HG02884 (cell line): ENCODE data around the gene TRIO.
A peak's percentile ranks its signal among the peaks of the same experiment; 100 is the strongest.

ENCODE experiments used
- ATAC-seq: cut with Tn5 transposase; IDR thresholded peaks from one replicate; pipeline ENCODE4 v1.9.1; 2021; ENCODE audit warnings: mild to moderate bottlenecking, moderate library complexity; ENCODE audit not compliant: unreplicated experiment

TRIO gene

DNA sequence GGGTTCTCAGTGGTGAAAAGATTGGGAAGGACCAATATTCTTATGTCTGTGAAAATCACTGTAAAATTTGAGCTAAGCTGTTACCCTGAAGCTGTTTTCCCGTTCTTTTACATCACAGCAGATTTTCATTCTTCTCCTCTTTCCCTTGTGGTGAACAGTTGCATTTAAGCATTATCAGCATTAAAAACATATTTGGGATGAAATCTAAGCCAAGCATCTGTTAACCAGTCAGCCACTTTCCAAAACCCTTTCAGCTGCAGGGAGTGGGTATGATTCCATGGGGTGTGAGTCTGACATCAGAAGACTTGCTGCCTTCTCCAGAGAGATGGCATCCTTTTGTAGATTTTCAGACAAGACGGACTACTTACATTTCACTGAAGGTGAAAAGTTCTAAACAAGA lies 97.2 kb downstream of the TRIO start:
- ATAC-seq: no peak

- no peak for ATAC-seq
Measured at GRCh38 chr5:14241141-14241540, 98.0 kb downstream of the TRIO start.

DNA sequence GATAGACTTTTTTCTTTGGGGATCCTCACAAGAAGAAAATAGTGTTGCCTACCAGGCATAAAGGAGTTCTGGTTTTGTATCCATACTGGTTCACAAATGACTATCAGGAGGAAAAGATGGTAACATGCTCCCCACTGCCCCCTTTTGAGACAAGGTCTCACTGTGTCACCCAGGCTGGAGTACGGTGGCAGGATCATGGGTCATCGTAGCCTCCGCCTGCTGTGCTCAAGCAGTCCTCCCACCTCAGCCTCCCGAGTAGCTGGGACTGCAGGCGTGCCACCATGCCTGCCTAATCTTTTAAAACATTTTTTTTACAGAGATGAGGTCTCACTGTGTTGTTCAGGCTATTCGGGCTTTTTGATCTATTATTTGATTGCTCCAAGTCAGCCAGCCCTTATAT lies 99.3 kb downstream of the TRIO start:
- ATAC-seq: no peak

DNA sequence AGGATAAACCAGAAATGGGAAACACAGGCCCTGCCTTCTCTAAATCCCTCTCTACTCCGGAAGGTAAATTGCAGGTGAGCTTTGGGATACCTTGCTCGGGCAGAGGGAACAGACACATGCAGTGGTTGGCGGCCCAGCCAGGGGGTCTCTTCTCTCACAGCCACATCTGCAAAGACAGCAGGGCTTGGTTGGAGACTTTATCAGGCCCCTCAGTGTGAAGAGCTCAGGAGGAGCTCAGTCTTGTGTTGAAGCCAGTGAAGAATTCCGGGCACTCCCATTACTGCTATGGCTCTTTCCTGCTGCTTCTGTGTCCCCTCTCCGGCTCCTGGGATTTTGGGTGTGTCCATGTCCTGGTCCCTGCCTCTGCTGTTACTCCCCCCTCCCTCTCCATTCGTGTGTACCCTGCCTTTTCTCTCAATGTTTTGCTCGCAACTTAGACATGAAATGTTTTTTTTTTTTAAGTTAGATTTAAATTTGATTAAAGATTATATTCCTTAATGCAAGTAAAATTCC lies 99.8 kb downstream of the TRIO start:
- no peak for ATAC-seq

DNA sequence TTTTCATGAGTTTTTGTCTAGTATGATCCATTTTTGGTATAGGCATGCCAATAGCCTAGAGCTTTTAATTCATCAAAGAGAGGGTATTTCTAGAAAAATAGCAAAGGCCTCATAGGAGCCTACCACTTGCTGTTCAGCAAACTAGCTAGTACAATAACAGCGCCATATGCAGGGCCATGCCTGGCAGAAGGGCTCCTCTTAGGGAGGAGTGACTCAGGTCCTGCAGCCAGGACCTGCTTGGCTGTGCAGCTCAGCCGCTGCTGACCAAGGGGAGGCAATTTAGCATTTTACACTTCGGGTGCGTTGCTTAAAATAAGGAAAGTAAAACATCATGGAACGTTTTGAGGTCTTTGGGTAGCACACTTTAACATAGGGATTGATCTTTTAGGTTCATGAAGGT lies 100.6 kb downstream of the TRIO start:
- no peak for ATAC-seq

DNA sequence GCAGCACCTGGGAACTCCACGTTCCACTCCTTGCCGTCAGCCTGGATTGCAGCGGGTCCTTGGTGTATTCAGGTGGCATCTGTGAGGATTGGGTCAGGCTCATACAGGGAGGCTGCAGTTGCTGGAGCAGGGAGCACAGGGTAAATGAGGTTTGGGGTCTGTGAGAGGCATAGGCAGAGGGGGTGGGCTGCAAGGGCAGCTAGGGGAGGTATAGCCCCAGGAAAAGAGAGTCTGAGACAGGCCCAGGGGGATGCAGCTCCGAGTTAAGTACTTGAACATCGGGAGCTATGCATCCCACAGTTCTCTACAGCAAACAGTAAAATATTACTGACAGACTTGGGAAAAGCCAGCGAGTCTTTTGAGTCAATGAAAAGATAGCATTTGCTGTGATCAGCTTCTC lies 101.6 kb downstream of the TRIO start:
- no peak for ATAC-seq

- no peak for ATAC-seq
Measured at GRCh38 chr5:14245132-14245925, 102.2 kb downstream of the TRIO start.

GRCh38 chr5:14246350-14247053 lies 103.4 kb downstream of the TRIO start:
- no peak for ATAC-seq

DNA sequence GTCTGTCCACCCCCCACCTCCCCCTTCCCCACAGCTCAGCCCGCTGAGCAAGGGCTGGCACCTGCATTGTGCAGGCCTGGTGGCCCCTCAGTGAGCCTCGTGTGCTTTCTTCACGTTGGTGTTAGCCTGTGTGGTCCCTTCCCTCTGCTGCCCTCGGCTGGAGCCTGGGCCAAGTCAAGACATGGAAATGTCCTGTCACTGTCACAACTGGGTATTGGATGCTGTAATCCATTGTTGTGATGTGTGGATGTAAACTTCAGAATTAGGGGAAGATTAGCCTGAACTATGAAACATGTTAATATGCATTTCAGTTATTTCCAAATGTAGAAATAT lies 103.9 kb downstream of the TRIO start:
- ATAC-seq: no peak

- ATAC-seq: no peak
Measured at GRCh38 chr5:14249258-14250082, 106.3 kb downstream of the TRIO start.

GRCh38 chr5:14250084-14250695 lies 107.0 kb downstream of the TRIO start:
- peak; percentile 26 for ATAC-seq

DNA sequence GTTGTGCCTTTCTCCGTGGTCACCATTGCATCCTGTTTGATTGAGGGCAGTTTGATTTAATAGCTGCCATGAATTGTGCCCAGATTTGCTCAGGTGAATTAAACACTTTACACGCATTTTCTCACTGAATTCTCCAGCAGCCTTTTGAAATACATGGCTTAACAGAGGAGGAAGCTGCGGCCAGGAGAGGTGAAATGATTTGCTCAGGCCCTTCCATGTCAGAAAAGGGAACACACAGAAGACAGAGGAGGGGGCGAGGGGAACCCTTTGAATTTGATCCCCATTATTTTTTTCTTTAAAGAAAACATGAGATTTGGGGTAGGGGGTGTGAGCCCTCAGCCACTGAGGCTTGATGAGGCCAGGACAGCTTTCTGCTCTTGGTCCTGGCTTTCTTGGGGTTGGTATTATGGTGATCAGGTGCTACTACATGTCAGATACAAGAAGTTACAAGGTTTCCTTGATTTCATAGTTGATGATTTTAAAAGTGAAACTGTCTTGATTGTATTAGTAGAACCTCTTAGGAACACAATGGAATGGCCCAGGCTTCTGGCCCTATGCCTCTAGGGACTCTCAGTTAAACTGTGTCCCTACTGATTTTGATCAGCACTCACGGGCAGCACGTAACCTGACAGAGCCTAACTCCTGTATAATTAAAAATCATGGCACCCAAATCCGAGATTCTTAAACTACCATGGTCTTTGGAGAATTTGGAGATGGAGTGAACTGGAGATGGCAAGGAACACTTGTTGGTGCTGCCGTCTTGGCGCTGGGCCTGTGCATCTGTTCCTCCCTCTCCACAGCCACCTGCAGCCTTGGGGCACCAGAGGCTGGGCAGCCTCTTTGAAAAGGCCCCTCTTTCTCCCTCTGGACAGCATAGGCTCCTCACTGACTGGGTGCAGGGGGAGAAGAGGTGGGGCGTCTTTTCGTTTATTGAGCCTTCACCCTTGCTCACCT lies 107.9 kb downstream of the TRIO start:
- peak; percentile 39 for ATAC-seq

DNA sequence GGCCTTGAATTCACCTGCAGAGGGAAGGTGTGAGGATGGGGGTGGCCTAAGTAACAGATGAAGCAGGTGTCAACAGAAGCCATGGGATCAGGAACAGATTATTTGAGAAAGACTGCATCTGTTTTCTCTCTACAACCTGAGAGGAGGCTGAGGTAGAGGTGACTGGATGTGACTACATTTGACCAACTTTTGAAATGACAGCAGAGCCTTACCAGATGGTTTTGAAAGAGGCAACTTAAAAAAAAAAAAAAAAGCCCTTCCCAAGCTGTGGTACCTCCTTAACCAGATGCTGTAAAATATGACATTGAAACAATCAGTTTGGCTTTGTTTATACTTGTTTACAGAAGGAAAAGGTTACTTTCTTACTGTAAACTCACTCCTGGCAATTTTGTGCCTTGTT lies 108.6 kb downstream of the TRIO start:
- peak; percentile 50 for ATAC-seq

DNA sequence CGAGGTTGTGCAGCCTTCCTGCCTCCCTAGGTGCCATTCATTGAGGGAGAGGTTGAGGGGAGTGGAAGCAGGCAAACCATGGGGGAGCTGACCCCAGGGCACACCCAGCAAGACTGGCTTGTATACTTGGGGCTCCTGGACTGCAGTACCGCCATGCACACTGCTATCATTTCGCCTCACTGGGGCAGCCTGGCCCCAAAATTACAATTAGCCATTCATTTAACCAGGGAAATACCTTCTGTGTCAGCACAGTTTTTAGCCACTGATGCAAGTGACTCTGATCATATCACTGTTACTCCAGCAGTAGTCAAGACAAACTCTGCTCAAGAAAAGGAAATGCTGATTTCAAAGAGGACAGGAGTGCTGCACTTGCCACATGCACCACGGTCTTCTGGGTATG lies 109.7 kb downstream of the TRIO start:
- ATAC-seq: no peak

DNA sequence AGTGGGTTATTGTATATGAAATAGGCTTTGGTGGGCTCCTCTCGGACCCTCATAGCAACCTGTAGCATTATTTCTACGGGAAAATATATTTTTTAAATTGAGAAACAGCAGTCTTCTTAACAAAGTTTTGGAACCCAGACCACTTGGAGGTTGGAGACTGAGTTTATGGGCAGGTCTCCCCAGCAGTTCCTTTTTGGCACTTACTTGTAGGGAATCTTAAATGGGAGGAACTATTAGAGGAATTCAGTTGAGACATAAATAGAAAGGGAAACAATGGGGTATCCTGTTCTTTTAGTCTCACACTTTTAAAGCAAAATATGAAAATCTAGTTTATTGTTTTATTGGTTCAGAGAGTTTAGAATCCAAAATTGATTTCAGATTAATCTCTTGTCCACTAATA lies 111.5 kb downstream of the TRIO start:
- ATAC-seq: no peak

DNA sequence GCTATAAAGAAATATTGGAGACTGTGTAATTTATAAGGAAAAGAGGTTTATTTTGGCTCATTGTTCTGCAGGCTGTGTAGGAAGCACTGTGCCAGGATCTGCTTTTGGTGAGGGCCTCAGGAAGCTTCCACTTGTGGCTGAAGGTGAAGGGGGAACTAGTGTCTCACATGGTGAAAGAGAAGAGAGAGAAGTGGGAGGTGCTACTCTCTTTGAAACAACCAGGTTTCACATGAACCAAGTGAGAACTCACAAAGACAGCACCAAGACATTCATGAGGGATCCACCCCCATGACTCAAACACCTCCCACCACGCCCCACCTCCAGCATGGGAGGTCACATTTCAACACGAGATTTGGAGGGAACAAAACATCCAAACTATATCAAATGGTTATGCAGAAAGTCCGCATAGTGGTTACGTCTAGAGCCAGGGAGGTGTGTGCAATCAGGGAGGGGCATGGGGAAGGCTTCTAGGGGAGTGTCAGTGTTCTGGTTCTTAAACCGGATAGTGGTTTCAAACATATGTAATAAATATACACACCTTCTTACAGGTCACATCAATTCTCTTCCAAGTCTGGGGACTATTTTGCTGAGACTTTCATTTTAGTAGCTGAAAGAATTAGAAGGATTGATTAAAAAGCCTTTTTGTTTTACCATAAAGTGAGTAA lies 113.0 kb downstream of the TRIO start:
- ATAC-seq: no peak

DNA sequence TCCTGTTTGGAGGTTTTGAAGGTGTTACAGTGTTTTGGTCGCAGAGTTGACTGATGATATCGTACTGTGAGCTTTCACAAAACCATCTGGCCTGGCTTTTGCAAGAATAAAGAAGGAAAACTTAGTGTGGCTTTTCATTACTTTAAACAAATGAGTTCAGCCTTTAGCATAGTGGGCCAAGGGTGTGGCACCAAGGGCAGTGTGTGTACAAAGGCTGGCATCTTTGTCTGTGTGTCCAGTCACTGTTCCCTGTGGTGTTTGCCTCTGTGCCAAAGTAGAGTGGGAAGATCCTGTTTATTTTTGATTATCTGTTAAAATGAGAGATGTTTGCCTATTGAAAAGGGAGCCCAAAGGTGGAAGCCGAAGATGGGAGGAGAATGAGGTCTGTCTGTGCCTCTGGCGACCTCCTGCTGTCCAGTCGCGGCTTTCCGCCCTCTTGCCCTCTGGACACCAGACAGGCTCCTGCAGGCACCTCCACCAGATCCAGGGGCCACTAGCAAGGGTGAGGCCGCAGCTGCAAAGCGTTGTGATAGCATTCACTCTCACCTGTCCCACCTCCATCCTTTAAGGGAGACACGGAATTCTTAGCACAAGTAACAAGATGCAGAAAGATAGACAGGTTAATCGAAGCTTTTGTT lies 113.7 kb downstream of the TRIO start:
- no peak for ATAC-seq

DNA sequence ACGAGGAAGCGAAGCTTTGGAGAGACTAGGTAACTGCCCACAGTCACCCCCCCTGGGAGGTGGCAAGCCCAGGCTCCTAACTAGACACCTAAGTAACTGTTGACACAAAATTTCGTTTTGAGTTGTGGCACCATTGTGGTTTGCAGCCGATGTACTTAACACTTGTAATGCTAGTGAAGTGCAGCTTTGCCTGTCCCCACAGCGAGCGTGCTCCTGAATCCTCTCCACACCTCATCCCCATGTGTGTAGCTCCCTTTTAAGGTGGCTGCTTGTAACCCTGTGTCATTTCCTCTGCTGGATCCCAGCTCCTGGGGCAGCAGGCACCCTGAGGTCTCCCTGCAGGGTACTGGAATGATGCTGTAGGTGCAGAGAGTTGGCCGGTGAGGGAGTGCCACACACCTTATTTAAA lies 114.9 kb downstream of the TRIO start:
- peak; percentile 50 for ATAC-seq

GRCh38 chr5:14258840-14259239 lies 115.7 kb downstream of the TRIO start:
- peak; percentile 60 for ATAC-seq
